HuH-7.5 (cell line): ENCODE measurements around the gene VAV3.
"Not testable (repeated sequence)": the region's sequence is repeated elsewhere in the genome, so short reads cannot be mapped to it uniquely, and the experiment has no call there.

Experiments used
- DNase-seq: peaks from one replicate; pipeline ENCODE4 v3.0.0; 2011; ENCODE audit warnings: low spot score

The VAV3 gene

DNA sequence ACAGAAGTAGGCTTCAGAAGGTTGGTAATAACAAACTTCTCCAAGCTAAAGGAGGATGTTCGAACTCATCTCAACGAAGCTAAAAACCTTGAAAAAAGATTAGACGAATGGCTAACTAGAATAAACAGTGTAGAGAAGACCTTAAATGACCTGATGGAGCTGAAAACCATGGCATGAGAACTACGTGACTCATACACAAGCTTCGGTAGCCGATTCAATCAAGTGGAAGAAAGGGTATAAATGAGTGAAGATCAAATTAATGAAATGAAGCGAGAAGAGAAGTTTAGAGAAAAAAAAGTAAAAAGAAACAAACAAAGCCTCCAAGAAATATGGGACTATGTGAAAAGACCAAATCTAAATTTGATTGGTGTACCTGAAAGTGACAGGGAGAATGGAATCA, 231.6 kb downstream of the VAV3 start:
- not testable (repeated sequence) for DNase-seq

DNA sequence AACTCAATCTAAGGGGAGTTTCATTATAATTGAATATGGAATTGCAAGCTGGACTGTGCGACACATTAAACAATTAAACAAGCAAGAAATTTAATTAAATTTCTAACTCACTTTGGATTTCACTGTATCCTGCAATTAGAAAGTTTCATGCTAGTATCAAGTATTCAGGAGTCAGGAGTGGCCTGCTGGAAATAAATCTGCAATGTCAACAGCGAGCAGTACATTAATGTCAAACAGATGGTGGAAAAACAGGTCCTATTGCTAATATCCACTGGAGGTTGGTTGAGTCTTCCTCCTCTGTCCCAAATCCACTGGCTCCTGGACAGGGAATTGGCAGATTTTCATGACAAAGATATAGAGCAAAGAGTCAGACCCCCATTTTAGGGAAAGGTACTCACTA, 237.1 kb downstream of the VAV3 start:
- DNase-seq: no peak

- no peak for DNase-seq
Observed at GRCh38 chr1:107726860-107727259, 238.1 kb downstream of the VAV3 start.

GRCh38 chr1:107724648-107725047, 240.3 kb downstream of the VAV3 start:
- DNase-seq: no peak

- not testable (repeated sequence) for DNase-seq
Observed at GRCh38 chr1:107720210-107720609, 244.8 kb downstream of the VAV3 start.

DNA sequence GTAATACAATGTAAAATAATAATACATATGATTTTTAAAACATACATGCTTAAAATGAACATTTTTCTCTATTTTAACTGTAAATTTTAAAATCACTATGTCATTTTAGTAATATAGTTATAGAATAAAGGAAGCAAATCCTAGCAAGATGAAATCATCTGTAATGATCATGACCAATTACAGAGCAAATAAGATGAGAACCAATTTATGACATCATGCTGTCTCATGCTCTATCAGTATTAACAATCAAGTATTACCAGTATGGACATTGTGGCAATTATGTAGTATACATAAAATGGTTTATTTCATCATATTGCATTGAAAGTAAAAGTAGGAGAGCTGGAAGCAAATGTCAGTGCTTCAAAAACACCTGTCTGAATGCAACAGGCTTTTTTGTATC, 255.0 kb downstream of the VAV3 start:
- DNase-seq: no peak

DNA sequence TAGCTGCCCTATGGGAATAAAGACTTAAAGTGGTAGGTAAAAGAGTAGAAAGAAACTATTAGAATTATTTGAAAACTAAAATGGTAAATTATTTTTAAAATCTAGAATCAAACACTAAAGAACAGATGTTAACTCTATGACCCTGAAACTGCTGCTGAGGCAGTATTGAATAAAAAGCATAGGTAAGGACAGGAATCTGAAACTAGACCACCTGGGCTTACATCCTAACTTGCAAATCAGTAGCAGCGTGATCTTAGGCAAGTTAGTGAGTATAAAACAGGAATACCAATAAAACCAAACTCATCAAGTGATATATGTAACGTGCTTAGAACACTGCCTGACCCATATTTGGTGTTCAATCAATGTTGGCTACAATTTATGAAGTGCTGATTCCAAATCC, 257.9 kb downstream of the VAV3 start:
- DNase-seq: no peak

DNA sequence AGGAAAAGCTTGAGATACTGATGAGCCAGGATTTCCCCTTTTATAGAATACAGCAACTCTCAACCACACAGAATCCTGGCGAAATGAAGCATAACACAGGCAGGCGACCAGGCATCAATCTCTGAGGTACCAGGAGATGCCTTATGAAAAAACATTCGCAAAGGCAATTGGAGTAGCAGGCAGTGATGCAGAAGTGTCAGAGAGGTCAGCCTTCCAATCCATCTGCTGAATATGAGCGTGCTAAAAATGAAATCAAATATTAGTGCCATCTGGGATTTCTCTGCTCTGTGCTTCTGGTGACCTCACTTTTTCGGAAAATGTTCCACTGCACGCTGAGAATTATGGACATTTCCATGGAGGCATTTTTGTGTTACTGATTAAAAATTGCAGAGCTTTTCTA, 258.8 kb downstream of the VAV3 start:
- DNase-seq: no peak

GRCh38 chr1:107704911-107705310, 260.1 kb downstream of the VAV3 start:
- no peak for DNase-seq

- DNase-seq: no peak
Observed at GRCh38 chr1:107702946-107703571, 261.9 kb downstream of the VAV3 start.

DNA sequence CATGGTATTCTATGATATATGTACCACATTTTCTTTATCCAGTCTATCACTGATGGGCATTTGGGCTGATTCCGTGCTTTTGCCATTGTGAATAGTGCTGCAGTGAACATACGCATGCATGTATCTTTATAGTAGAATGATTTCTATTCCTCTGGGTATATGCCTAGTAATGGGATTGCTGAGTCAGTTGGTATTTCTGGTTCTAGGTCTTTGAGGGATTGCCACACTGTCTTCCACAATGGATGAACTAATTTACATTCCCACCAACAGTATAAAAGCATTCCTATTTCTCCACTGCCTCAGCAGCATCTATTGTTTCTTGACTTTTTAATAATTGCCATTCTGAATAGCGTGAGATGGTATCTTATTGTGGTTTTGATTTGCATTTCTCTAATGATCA, 264.3 kb downstream of the VAV3 start:
- DNase-seq: not testable (repeated sequence)

- DNase-seq: no peak
Observed at GRCh38 chr1:107698161-107698560, 266.8 kb downstream of the VAV3 start.

DNA sequence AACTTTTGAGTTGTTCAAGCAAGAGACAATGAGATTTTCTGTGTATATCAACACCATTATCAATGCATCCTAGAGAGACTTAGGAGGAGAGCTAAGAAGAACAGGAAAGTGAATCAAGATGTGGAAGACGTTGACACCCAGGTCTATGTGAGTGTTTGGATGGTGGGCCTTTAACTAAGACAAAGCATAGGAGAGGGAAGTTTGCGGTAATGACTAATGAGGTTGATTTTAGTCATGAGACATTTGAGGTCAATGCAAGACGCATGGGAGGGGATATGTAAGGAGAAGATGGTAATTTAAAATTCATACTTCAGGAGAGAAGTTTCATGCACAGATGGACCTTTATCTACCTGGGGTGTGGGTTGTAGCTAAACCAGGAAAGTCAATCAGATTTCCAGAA, 269.6 kb downstream of the VAV3 start:
- DNase-seq: no peak

GRCh38 chr1:107692580-107693345, 272.2 kb downstream of the VAV3 start:
- DNase-seq: no peak

GRCh38 chr1:107691540-107691939, 273.4 kb downstream of the VAV3 start:
- DNase-seq: no peak

- no peak for DNase-seq
Observed at GRCh38 chr1:107690491-107690890, 274.5 kb downstream of the VAV3 start.

GRCh38 chr1:107689733-107690132, 275.2 kb downstream of the VAV3 start:
- DNase-seq: no peak

DNA sequence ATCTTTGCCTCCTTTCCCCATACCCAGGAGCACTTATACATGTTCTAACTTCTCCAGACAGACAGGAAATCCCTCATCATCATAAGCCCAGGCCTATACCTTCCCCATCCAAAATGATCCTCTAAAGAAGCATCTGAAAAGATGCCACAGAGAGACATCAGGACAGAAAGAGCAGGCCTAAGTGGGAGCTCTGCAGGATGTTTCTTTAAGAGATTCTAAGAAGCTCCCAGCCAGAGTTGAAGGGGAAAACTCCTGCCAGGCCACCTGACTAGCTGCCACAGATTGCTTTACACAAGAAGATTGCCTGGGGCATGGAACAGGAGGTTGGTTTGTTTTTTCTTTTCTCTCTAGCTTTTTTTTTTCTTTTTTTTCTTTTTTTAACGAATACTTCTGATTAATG, 275.8 kb downstream of the VAV3 start:
- no peak for DNase-seq

- DNase-seq: no peak
Observed at GRCh38 chr1:107687849-107688753, 276.9 kb downstream of the VAV3 start.

- no peak for DNase-seq
Observed at GRCh38 chr1:107683683-107684082, 281.3 kb downstream of the VAV3 start.

DNA sequence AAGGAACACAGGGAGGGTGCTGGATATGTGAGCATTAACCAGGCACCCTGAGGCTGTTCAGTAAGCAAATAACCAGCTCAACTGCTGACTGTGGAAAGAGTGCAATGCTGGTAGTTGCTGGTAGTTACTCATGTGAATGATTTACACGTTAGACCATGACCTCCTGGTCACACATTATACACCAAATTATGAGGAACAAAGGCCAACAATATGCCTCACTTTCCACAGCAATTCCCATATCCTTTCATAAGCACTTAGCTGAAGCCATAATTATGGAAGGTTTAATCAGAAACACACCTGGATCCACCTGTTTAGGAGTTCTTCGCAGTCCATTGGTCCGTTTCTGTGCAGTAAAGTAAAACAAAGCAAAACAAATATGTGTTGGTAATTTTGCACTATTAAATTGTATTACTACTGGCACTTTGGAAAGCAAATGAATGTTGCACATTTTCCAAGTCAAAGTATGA, 281.8 kb downstream of the VAV3 start:
- no peak for DNase-seq

GRCh38 chr1:107682467-107682866, 282.5 kb downstream of the VAV3 start:
- DNase-seq: no peak

- DNase-seq: no peak
Observed at GRCh38 chr1:107681001-107681479, 283.9 kb downstream of the VAV3 start.
